Body of pancreas (tissue), 4 donors: Measurements from ENCODE around the gene MAGI1. TPM values are rescaled to one million over a fixed set of nuclear protein-coding genes. Genes with fewer than 3 reads are reported as not detected.
A peak's percentile ranks its signal among the peaks of the same experiment; 100 is the strongest.

ENCODE experiments used
- ATAC-seq: fragments of 150-250 bp; one replicate; pipeline ENCODE4 v1.9.1; 2016
- DNase-seq, 4 donors: peaks; one replicate each; pipeline ENCODE4 v3.0.0-alpha.2; 2019
- H3K27ac ChIP-seq, 4 donors: fragments of 200-600 bp; sonication (generic); 1 replicate in 3 of 4; 2 replicates in 1 of 4; pipeline versions ENCODE4 v1.5.1 to v1.6.1; 2016 to 2019; ENCODE audit warnings: mild to moderate bottlenecking in 1 of 4, mixed read lengths in 1 of 4, moderate library complexity in 1 of 4
- H3K27me3 ChIP-seq, 2 donors: fragments of 200-600 bp; sonication (generic); one replicate each; pipeline ENCODE4 v1.6.0; 2016; ENCODE audit warnings: mild to moderate bottlenecking in 1 of 2
- H3K36me3 ChIP-seq, 2 donors: fragments of 200-600 bp; sonication (generic); replicated peaks in 1 of 2; 2 replicates each; pipeline ENCODE4 v1.5.1; 2016; ENCODE audit warnings: low read depth in 2 of 2; ENCODE audit not compliant: insufficient read depth in 1 of 2
- H3K4me1 ChIP-seq: fragments of 200-600 bp; sonication (generic); one replicate; pipeline ENCODE4 v1.6.0; 2016
- H3K4me3 ChIP-seq, 2 donors: fragments of 200-600 bp; sonication (generic); 1 replicate in 1 of 2; 2 replicates in 1 of 2; pipeline ENCODE4 v1.5.1; 2016 to 2019
- H3K9me3 ChIP-seq, 3 donors: fragments of 200-600 bp; sonication (generic); 1 replicate in 2 of 3; 2 replicates in 1 of 3; pipeline ENCODE4 v1.5.1; 2016
- CTCF ChIP-seq, 7 experiments: fragments of 450-650 bp in 4 of 7; fragments of 200-600 bp in 3 of 7; sonication (generic) in 3 of 7; IDR thresholded peaks; one replicate each; pipeline ENCODE4 v1.5.1; 2016 to 2019; ENCODE audit warnings: antibody characterized with exemption in 7 of 7
- POLR2A ChIP-seq, 3 donors: fragments of 450-650 bp; IDR thresholded peaks; one replicate each; pipeline ENCODE4 v1.6.1; 2016; ENCODE audit warnings: antibody characterized with exemption in 3 of 3, mild to moderate bottlenecking in 2 of 3
- WGBS, 2 donors: methylation state at CpG; one replicate each; pipeline ENCODE4 v1.1.5; 2017; 5-methylcytosine and 5-hydroxymethylcytosine counted together
- intact Hi-C: fragments of 100-400 bp; cut with DNase I; formaldehyde crosslinking; loops from one replicate; pipeline ENCODE4 v1.15.1; 2023
- total RNA-seq, 2 donors: library from RNA; depleted of rRNA; stranded (reverse); fragments of >200 nt; gene quantifications; one replicate each; pipeline ENCODE4 v1.1.0, GENCODE V29; 2016

The MAGI1 gene
- total RNA-seq, 2 donors from 2014 or later = 44.2 to 63.6 TPM

DNA sequence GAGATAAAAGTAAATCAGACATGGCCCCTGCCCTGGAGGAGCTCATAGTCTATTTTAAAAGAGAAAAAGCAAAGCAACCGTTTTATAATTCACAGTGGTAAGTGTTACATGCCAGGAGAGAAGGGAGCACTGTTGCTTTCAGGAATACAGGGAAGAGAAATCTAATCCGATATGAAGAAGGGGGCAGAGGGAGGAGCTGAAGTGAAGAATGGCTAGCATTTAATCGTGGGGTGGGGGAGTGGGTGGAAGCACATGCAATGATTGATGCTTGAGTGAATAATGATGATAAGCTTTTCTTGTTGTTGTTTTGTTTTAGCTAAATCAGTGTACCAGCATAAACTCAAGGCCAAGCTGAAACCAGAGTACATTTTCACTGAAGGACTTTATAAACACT lies 629.5 kb downstream of the MAGI1 start:
- intact Hi-C loops = no loop called here
- Histone ChIP-seq H3K36me3 (no peaks in the 10 kb centered on the region), H3K4me3 (no peak overlapping the region), H3K27ac (no peak overlapping the region), H3K4me1 (no peaks in the 10 kb centered on the region), H3K27me3 (no peaks in the 10 kb centered on the region), H3K9me3 (no peaks in the 10 kb centered on the region)
- WGBS, 2 donors = 50 to 58% methylated on average over 3 of the region's 3 CpGs
- TF ChIP-seq CTCF (IDR thresholded peaks at IDR 0.05) (no peak), POLR2A (IDR thresholded peaks at IDR 0.05) (no peak)
- ATAC-seq = no peak
- DNase-seq = no peak

DNA sequence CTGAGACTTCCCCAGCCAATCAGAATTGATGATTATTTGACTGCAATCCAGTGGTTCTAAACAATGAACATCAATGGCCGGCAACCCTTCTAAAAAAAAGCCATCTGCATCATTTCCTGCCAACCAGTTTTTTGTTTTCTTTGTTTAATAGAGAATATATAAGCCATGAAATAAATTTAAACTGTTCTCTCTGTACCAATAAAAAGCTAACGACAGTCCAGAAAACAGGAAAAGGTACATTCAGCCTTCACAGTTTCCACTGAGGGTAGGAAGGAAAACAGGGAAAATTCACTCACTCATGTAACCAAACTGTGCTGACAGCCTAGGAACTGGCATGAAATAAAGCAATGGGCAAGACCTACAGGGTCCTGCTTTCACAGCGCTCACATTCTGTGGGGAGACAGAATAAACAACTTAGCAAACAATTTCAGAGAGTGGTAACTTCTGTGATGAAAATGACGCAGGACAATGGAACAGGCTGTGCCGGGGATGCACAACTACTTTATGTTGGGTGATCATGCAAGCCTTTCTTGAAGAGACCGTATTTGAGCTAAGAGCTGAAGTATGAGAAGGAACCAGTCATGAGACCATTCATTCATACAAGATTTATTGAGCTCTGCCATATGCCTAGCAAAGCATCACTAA lies 630.1 kb downstream of the MAGI1 start:
- ATAC-seq (no peak), DNase-seq (no peak)
- Histone ChIP-seq H3K4me1 (no peaks in the 10 kb centered on the region), H3K27me3 (no peaks in the 10 kb centered on the region), H3K36me3 (no peaks in the 10 kb centered on the region), H3K9me3 (no peaks in the 10 kb centered on the region), H3K27ac (no peak overlapping the region), H3K4me3 (no peak overlapping the region)
- WGBS, 2 donors = 82 to 89% methylated on average over 6 of the region's 6 CpGs
- TF ChIP-seq CTCF (IDR thresholded peaks at IDR 0.05) = no peak
- intact Hi-C loops = no loop called here

DNA sequence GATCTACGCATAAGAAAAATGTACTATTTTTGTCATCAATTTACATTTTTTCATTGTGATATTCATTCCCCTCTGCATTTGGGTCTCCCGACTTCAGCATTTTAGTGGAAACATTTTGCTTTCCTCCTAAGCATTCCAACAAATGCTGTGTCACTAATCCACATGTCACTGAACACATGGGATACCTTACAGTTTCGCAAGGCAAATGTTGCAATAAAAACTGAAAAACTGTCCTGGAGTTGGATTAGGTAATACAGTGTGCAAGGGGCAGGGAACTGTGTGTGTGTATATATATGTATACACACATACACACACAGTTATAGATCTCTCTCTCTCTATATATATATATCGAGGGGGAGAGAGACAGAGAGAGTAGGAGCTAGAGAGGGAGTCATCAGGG lies 632.2 kb downstream of the MAGI1 start:
- ATAC-seq (no peak), DNase-seq (no peak)
- intact Hi-C loops = no loop called here
- H3K4me1 ChIP-seq = no peaks in the 10 kb centered on the region
- H3K4me3 ChIP-seq = no peak overlapping the region
- no peaks in the 10 kb centered on the region for H3K9me3 ChIP-seq
- H3K27me3 ChIP-seq = no peaks in the 10 kb centered on the region
- no peak overlapping the region for H3K27ac ChIP-seq
- WGBS, 2 donors = 87 to 94% methylated on average over 4 of the region's 4 CpGs
- TF ChIP-seq CTCF (IDR thresholded peaks at IDR 0.05) (no peak), POLR2A (IDR thresholded peaks at IDR 0.05) (no peak)
- no peaks in the 10 kb centered on the region for H3K36me3 ChIP-seq

GRCh38 chr3:65402597-65402996 lies 636.1 kb downstream of the MAGI1 start:
- peak; percentile 35 for ATAC-seq
- no peaks in the 10 kb centered on the region for H3K4me1 ChIP-seq

More at GRCh38 chr3:65402597-65402996, 636.1 kb downstream of the MAGI1 start:
- Histone ChIP-seq H3K27ac (no peak overlapping the region), H3K4me3 (no peak overlapping the region), H3K27me3 (no peaks in the 10 kb centered on the region), H3K36me3 (no peaks in the 10 kb centered on the region), H3K9me3 (no peaks in the 10 kb centered on the region)
- 81 to 88% methylated on average over 7 of the region's 7 CpGs for WGBS, 2 donors
- intact Hi-C loops = no loop called here
- peak in 3 of 4 donors; percentile 9 to 34 (median 15) for DNase-seq
- TF ChIP-seq POLR2A (IDR thresholded peaks at IDR 0.05) = no peak
- TF ChIP-seq CTCF (IDR thresholded peaks at IDR 0.05) = no peak
